ENCODE results near the gene EFNA5. TPM values are rescaled to one million over a fixed set of nuclear protein-coding genes. Genes with fewer than 3 reads are reported as not detected.

Gene EFNA5
- total RNA-seq, 1 donor from 2014 or later, result 38.9 TPM

DNA sequence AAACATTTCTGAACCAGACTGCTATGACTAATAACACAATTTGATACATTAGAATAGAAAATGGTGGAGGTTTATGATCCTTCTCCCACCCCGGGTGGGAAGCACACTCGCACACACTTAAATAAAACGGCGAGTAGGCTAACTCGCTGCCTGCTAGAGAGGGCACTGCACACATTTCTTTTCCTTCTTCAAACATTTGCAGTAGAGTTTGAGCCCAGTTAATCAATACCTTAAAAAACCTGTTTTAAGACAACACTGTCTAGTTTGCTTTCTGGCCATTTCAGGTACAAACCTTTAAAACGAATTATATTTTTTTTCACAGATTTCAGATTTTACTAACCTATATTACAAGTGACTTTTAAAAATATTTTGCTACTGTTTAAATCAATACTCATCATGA, 63.5 kb downstream of the EFNA5 start:
- Mint-ChIP-seq H3K36me3 (ENCODE audit: low read depth) (no peaks in the 10 kb centered on the region), H3K4me1 (ENCODE audit: low read depth) (peaks cover 26% of the 10 kb centered on the region), H3K4me3 (ENCODE audit: unreplicated experiment) (no peak overlapping the region), H3K27me3 (ENCODE audit: low read depth) (no peaks in the 10 kb centered on the region), H3K9me3 (ENCODE audit: low read depth) (no peaks in the 10 kb centered on the region), H3K27ac (ENCODE audit: unreplicated experiment) (no peak overlapping the region)
- no peak for DNase-seq (ENCODE audit: low spot score)
- TF ChIP-seq, protein P1, sequence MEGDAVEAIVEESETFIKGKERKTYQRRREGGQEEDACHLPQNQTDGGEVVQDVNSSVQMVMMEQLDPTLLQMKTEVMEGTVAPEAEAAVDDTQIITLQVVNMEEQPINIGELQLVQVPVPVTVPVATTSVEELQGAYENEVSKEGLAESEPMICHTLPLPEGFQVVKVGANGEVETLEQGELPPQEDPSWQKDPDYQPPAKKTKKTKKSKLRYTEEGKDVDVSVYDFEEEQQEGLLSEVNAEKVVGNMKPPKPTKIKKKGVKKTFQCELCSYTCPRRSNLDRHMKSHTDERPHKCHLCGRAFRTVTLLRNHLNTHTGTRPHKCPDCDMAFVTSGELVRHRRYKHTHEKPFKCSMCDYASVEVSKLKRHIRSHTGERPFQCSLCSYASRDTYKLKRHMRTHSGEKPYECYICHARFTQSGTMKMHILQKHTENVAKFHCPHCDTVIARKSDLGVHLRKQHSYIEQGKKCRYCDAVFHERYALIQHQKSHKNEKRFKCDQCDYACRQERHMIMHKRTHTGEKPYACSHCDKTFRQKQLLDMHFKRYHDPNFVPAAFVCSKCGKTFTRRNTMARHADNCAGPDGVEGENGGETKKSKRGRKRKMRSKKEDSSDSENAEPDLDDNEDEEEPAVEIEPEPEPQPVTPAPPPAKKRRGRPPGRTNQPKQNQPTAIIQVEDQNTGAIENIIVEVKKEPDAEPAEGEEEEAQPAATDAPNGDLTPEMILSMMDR (IDR thresholded peaks at IDR 0.05), result no peak

DNA sequence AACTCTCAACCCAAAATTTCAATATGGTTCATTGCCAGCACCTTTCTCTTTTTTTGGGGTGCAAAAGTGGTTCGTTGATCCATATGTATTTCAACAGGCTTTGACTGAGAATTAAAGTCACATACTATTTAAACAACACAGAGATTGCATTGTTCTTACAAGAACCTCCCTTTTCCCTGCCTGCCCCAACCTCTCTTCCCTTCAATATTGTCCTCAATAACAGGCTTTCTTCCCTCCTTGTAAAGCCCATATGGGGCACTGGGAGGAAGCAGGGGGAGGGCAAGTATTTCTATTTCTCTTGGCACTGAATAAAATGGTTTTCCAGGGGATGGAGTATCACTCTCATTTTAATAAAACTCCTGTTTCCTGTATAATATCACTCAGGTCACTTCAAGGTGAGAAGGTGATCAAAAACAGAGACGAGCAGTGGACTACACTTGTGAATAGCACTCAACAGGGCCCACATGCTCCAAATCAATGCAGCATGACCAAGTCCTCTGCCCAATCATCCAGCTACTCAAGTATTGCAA, 65.1 kb downstream of the EFNA5 start:
- DNase-seq (ENCODE audit: low spot score), result no peak
- Mint-ChIP-seq H3K4me3 (ENCODE audit: unreplicated experiment) (no peak overlapping the region), H3K27ac (ENCODE audit: unreplicated experiment) (no peak overlapping the region), H3K27me3 (ENCODE audit: low read depth) (no peaks in the 10 kb centered on the region), H3K4me1 (ENCODE audit: low read depth) (peaks cover 29% of the 10 kb centered on the region), H3K9me3 (ENCODE audit: low read depth) (no peaks in the 10 kb centered on the region), H3K36me3 (ENCODE audit: low read depth) (no peaks in the 10 kb centered on the region)
- TF ChIP-seq, protein P1 (IDR thresholded peaks at IDR 0.05), result no peak

DNA sequence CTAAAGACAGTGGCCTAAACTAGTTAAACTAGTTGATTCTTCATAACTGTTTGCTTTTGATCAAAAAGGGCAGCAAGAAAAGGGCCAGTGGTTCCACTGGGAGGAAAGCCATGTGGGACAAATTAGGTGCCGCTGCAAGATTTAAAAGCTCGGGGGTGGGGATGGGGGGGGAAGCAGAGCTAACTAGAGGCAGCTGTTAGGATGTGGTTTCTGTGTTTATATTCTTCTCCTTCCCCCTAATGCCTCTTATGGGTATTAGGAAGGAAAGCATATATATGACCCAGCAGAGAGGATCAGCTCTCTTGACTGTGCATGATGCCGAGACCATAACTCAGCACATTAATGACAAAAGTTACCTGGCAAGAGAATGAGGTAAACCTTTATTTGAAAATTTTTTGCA, 65.7 kb downstream of the EFNA5 start:
- Mint-ChIP-seq H3K9me3 (ENCODE audit: low read depth) (no peaks in the 10 kb centered on the region), H3K27ac (ENCODE audit: unreplicated experiment) (no peak overlapping the region), H3K4me3 (ENCODE audit: unreplicated experiment) (no peak overlapping the region), H3K36me3 (ENCODE audit: low read depth) (no peaks in the 10 kb centered on the region), H3K4me1 (ENCODE audit: low read depth) (peaks cover 29% of the 10 kb centered on the region), H3K27me3 (ENCODE audit: low read depth) (no peaks in the 10 kb centered on the region)
- DNase-seq (ENCODE audit: low spot score), result no peak
- TF ChIP-seq, protein P1 (IDR thresholded peaks at IDR 0.05), result no peak

DNA sequence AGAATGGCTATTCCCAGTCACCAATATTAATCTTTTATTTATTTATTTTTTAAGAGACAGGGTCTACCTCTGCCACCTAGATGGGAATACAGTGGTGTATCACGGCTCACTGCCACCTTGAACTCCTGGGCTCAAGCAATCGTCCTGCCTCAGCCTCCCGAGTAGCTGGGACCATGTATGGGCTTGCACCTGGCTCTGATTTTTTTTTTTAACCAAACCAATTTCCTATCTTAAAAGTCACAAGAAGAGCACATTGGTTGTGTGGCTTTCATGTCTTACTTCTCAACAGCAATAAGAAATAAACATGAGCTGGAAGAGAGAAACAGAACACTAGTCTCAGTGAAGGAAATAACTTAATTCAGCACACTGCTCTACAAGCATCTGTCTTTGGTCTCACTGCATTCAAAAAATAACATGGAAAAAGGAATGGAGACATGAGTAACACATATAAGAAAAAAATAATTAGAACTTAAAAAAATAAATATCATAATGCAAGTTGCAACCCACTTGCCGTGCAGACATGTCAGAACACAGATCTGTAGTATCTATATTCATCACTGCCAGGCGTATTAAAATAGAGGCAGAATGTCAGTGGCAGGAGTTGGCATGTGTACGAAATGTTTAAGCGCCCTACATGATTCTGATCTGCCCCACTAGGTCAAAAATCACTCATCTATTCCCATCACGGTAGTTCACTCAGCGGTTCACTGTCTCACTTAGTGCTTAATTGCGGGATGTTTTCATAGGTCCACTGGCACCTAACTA, 66.4 kb downstream of the EFNA5 start:
- H3K36me3 Mint-ChIP-seq (ENCODE audit: low read depth), result no peaks in the 10 kb centered on the region
- DNase-seq (ENCODE audit: low spot score), result no peak
- H3K27me3 Mint-ChIP-seq (ENCODE audit: low read depth), result no peaks in the 10 kb centered on the region
- H3K4me1 Mint-ChIP-seq (ENCODE audit: low read depth), result peaks cover 29% of the 10 kb centered on the region
- no peak overlapping the region for H3K4me3 Mint-ChIP-seq (ENCODE audit: unreplicated experiment)
- TF ChIP-seq, protein P1 (IDR thresholded peaks at IDR 0.05), result no peak
- H3K9me3 Mint-ChIP-seq (ENCODE audit: low read depth), result no peaks in the 10 kb centered on the region
- H3K27ac Mint-ChIP-seq (ENCODE audit: unreplicated experiment), result no peak overlapping the region

DNA sequence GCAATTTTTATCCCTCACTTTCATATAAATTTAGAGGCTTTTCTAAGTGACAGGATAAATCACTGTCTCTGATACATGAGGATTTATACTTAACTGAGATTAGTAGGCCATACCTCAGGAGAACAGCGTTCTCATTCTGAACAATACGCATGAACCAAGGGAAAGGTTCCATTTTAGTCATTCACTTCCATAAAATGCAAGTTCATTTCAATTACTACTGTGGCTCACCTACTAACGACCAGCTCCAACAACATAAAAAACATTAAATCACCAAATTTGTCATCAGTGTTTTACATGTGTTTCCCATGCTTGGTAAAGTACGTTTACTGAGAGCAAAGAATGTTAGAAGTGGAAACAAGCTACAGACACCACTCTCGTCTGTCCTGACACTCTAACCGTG, 67.4 kb downstream of the EFNA5 start:
- H3K4me3 Mint-ChIP-seq (ENCODE audit: unreplicated experiment), result no peak overlapping the region
- DNase-seq (ENCODE audit: low spot score), result no peak
- H3K27ac Mint-ChIP-seq (ENCODE audit: unreplicated experiment), result no peak overlapping the region
- TF ChIP-seq, protein P1 (IDR thresholded peaks at IDR 0.05), result no peak
- no peaks in the 10 kb centered on the region for H3K36me3 Mint-ChIP-seq (ENCODE audit: low read depth)
- no peaks in the 10 kb centered on the region for H3K27me3 Mint-ChIP-seq (ENCODE audit: low read depth)
- peaks cover 36% of the 10 kb centered on the region for H3K4me1 Mint-ChIP-seq (ENCODE audit: low read depth)
- no peaks in the 10 kb centered on the region for H3K9me3 Mint-ChIP-seq (ENCODE audit: low read depth)
